HCT116 (cell line): ENCODE measurements around the gene FAM3B. TPM values are rescaled to one million over a fixed set of nuclear protein-coding genes. Genes with fewer than 3 reads are reported as not detected.

ENCODE experiments used
- ATAC-seq: fragments of 200-7000 bp; cut with Tn5 transposase; 2 replicates; pipeline ENCODE4 v1.9.1; 2020; ENCODE audit warnings: mild to moderate bottlenecking, moderate library complexity
- BruUV-seq: library from RNA; stranded (reverse); fragments of 400-500 nt; replicated peaks from 2 replicates; lab custom pipeline; 2021; lab: Mats Ljungman, UMichigan
- CTCF ChIA-PET: fragments of 300-600 bp; sonication (Branson Sonifier 250); formaldehyde crosslinking; loops from one replicate; lab custom pipeline; 2021; ENCODE audit warnings: antibody characterized with exemption; lab: Charles Lee
- POLR2A ChIA-PET: fragments of 300-600, 350-600 bp; sonication (Branson Sonifier 250); formaldehyde crosslinking; loops from one replicate; lab custom pipeline; 2021; ENCODE audit warnings: antibody characterized with exemption; lab: Charles Lee
- RAD21 ChIA-PET, 2 experiments: fragments of 300-600 bp; sonication (Branson Sonifier 250); formaldehyde crosslinking; loops; one replicate each; lab custom pipeline; 2023; ENCODE audit warnings: low total read pairs in 2 of 2; ENCODE audit not compliant: uncharacterized antibody in 2 of 2, unreplicated experiment in 2 of 2, low non-redundant PET in 1 of 2; lab: Charles Lee
- DNase-seq: peaks from one replicate; pipeline ENCODE4 v3.0.0-alpha.2; 2010; ENCODE audit warnings: low read depth, low spot score
- H2AFZ ChIP-seq: fragments of 200-600 bp; shearing (Covaris generic), sonication (generic); 2 replicates; pipeline ENCODE4 v1.6.1; 2017; ENCODE audit warnings: low read depth, mixed run types, mixed read lengths, antibody characterized with exemption, low read length; ENCODE audit not compliant: poor library complexity, severe bottlenecking
- H3K27ac ChIP-seq: 2 replicates; pipeline ENCODE4 v1.5.1; 2012; ENCODE audit warnings: low read depth, low read length
- H3K27me3 ChIP-seq: fragments of 200-600 bp; sonication (generic); 2 replicates; pipeline ENCODE4 v1.6.1; 2016; ENCODE audit warnings: mixed run types, low read length, mixed read lengths; ENCODE audit not compliant: insufficient read depth
- H3K36me3 ChIP-seq, 2 experiments: fragments of 200-500 bp in 1 of 2; fragments of 200-600 bp in 1 of 2; sonication (Bioruptor generic) in 1 of 2; sonication (generic) in 1 of 2; 2 replicates each; pipeline versions ENCODE4 v1.5.1 to v1.6.1; 2014 to 2016; ENCODE audit warnings: low read length in 2 of 2, inconsistent platforms in 1 of 2, mixed read lengths in 1 of 2, mixed run types in 1 of 2; ENCODE audit not compliant: insufficient read depth in 2 of 2, control insufficient read depth in 1 of 2
- H3K4me1 ChIP-seq, 2 experiments: fragments of 200-600 bp in 1 of 2; sonication (generic) in 1 of 2; 2 replicates each; pipeline versions ENCODE4 v1.5.1 to v1.6.1; 2012 to 2017; ENCODE audit warnings: low read length in 2 of 2, inconsistent platforms in 1 of 2, mild to moderate bottlenecking in 1 of 2, mixed read lengths in 1 of 2, mixed run types in 1 of 2, moderate library complexity in 1 of 2; ENCODE audit not compliant: insufficient read depth in 2 of 2, control insufficient read depth in 1 of 2
- H3K4me2 ChIP-seq: fragments of 200-600 bp; sonication (generic); 2 replicates; pipeline ENCODE4 v1.6.1; 2017; ENCODE audit warnings: mixed run types, low read length, mixed read lengths
- H3K4me3 ChIP-seq, 2 experiments: fragments of 200-600 bp in 1 of 2; sonication (generic) in 1 of 2; replicated peaks in 1 of 2; 2 replicates each; pipeline ENCODE4 v1.5.1; 2011 to 2016; ENCODE audit warnings: low read length in 2 of 2, control low read depth in 1 of 2, low read depth in 1 of 2, mild to moderate bottlenecking in 1 of 2, mixed read lengths in 1 of 2, mixed run types in 1 of 2
- H3K79me2 ChIP-seq: fragments of 200-600 bp; sonication (generic); 2 replicates; pipeline ENCODE4 v1.6.1; 2017; ENCODE audit warnings: mild to moderate bottlenecking, mixed run types, low read length, moderate library complexity, mixed read lengths; ENCODE audit not compliant: insufficient read depth
- H3K9ac ChIP-seq: fragments of 200-600 bp; sonication (generic); 2 replicates; pipeline ENCODE4 v1.6.1; 2016; ENCODE audit warnings: low read length, mixed read lengths
- H3K9me2 ChIP-seq: fragments of 200-600 bp; sonication (generic), shearing (Covaris generic); 2 replicates; pipeline ENCODE4 v1.6.1; 2017; ENCODE audit warnings: mixed run types, mild to moderate bottlenecking, moderate library complexity; ENCODE audit not compliant: insufficient read depth
- H3K9me3 ChIP-seq, 2 experiments: fragments of 200-500 bp in 1 of 2; fragments of 200-600 bp in 1 of 2; sonication (Bioruptor generic) in 1 of 2; sonication (generic) in 1 of 2; 2 replicates each; pipeline ENCODE4 v1.6.1; 2014 to 2017; ENCODE audit warnings: low read length in 2 of 2, mixed read lengths in 2 of 2, inconsistent platforms in 1 of 2, low read depth in 1 of 2, mild to moderate bottlenecking in 1 of 2, mixed run types in 1 of 2, moderate library complexity in 1 of 2; ENCODE audit not compliant: control insufficient read depth in 1 of 2, insufficient read depth in 1 of 2
- H4K20me1 ChIP-seq: fragments of 200-600 bp; sonication (generic), shearing (Covaris generic); 2 replicates; pipeline ENCODE4 v1.6.1; 2017; ENCODE audit warnings: mixed run types, mild to moderate bottlenecking, moderate library complexity; ENCODE audit not compliant: insufficient read depth
- CBX3 ChIP-seq: IDR thresholded peaks from 2 replicates; pipeline ENCODE4 v1.6.1; 2012; ENCODE audit warnings: low read depth
- ELF1 ChIP-seq: IDR thresholded peaks from 2 replicates; pipeline ENCODE4 v1.6.1; 2012; ENCODE audit warnings: low read depth, borderline replicate concordance
- EZH2 ChIP-seq: fragments of 200-600 bp; sonication (generic); IDR thresholded peaks from 2 replicates; pipeline ENCODE4 v1.6.1; 2017; ENCODE audit warnings: antibody characterized with exemption, mixed run types
- FOSL1 ChIP-seq: IDR thresholded peaks from 2 replicates; pipeline ENCODE4 v1.6.1; 2012; ENCODE audit warnings: low read depth
- JUND ChIP-seq: IDR thresholded peaks from 2 replicates; pipeline ENCODE4 v1.6.1; 2012
- POLR2A ChIP-seq: IDR thresholded peaks from 2 replicates; pipeline ENCODE4 v1.7.0; 2011; ENCODE audit warnings: borderline replicate concordance; ENCODE audit not compliant: insufficient read depth, insufficient read length; ENCODE audit errors: extremely low read depth
- POLR2AphosphoS5 ChIP-seq: IDR thresholded peaks from 2 replicates; pipeline ENCODE4 v1.6.1; 2011; ENCODE audit warnings: mild to moderate bottlenecking, low read depth, low read length, moderate library complexity
- RAD21 ChIP-seq: IDR thresholded peaks from 2 replicates; pipeline ENCODE4 v1.6.1; 2012; ENCODE audit warnings: low read depth, mild to moderate bottlenecking
- SP1 ChIP-seq: IDR thresholded peaks from 2 replicates; pipeline ENCODE4 v1.6.1; 2012; ENCODE audit warnings: low read depth
- TCF7L2 ChIP-seq: IDR thresholded peaks from 2 replicates; pipeline ENCODE4 v1.7.0; 2011; ENCODE audit warnings: borderline replicate concordance, inconsistent platforms; ENCODE audit not compliant: insufficient read depth, insufficient read length; ENCODE audit errors: extremely low read depth
- ZFX ChIP-seq: fragments of 450-650 bp; IDR thresholded peaks from 2 replicates; pipeline ENCODE4 v1.6.1; 2017
- ZNF274 ChIP-seq: fragments of 200-500 bp; sonication (Bioruptor generic); IDR thresholded peaks from 2 replicates; pipeline ENCODE4 v1.6.1; 2014; ENCODE audit warnings: mild to moderate bottlenecking, low read depth, low read length, inconsistent platforms
- intact Hi-C: fragments of 100-400 bp; cut with micrococcal nuclease; formaldehyde crosslinking; loops from 2 replicates; pipeline ENCODE4 v1.10.0; 2022
- total RNA-seq: library from RNA; stranded (reverse); gene quantifications from one replicate; pipeline ENCODE4 v1.2.1, GENCODE V29; 2021; ENCODE audit not compliant: unreplicated experiment
- TF ChIP-seq, protein P1 (sequence below): IDR thresholded peaks from 2 replicates; pipeline ENCODE4 v1.6.1; 2012
- TF ChIP-seq, protein P2 (sequence below): IDR thresholded peaks from 2 replicates; pipeline ENCODE4 v1.6.1; 2011; ENCODE audit warnings: mild to moderate bottlenecking, low read length, moderate library complexity; ENCODE audit not compliant: insufficient replicate concordance; ENCODE audit errors: extremely low read depth
- TF ChIP-seq, protein P3 (sequence below): IDR thresholded peaks from 2 replicates; pipeline ENCODE4 v1.6.1; 2012

Gene FAM3B
- total RNA-seq, 1 experiment from 2014 or later, result not detected

DNA sequence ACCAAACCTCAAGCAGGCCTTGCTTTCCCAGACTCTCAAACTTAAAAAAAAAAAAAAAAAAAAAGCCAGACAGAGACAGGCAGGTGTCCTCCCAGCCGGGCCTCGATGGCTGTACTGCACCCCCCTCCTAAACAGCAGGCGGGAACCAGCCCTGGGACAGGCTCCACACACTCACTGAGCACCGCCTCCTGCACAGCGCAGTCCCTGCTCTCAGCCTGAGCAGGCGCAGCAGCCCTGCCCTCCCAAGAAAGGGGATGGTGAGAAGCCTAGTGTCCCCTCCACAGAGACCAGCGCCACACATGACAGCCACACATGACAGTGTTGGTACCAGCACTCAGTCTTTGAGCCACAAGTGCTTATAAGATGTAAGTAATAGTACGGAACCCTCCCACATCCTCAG is 57.2 kb downstream of the FAM3B start:
- RAD21 ChIA-PET, result interaction anchor here in 1 of 2 experiments (0.7 kb wide), 1 partner anchor 90 kb away, joined by 3 read pairs; no protein-coding TSS in a partner anchor
- CTCF ChIA-PET, result no interaction called here
- BruUV-seq, result no TSS peak

More for the DNA sequence above, 57.2 kb downstream of the FAM3B start:
- Histone ChIP-seq H3K36me3 (no peaks in the 10 kb centered on the region), H3K4me3 (no peak overlapping the region), H4K20me1 (no peaks in the 10 kb centered on the region), H3K79me2 (no peaks in the 10 kb centered on the region), H3K27ac (no peak overlapping the region), H3K9me2 (no peaks in the 10 kb centered on the region), H3K9ac (no peak overlapping the region), H3K4me2 (no peak overlapping the region), H3K9me3 (no peaks in the 10 kb centered on the region), H3K27me3 (no peaks in the 10 kb centered on the region), H2AFZ (no peak overlapping the region), H3K4me1 (no peaks in the 10 kb centered on the region)
- POLR2A ChIA-PET, result no interaction called here
- ATAC-seq, result no peak
- TF ChIP-seq, protein P1, sequence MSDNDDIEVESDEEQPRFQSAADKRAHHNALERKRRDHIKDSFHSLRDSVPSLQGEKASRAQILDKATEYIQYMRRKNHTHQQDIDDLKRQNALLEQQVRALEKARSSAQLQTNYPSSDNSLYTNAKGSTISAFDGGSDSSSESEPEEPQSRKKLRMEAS, result no peak
- no peak for TF ChIP-seq SP1
- no peak for TF ChIP-seq FOSL1
- no peak for TF ChIP-seq ZNF274
- TF ChIP-seq TCF7L2, result no peak
- no peak for TF ChIP-seq ZFX
- TF ChIP-seq JUND, result no peak
- TF ChIP-seq POLR2AphosphoS5, result no peak
- TF ChIP-seq RAD21, result no peak
- TF ChIP-seq POLR2A, result no peak
- TF ChIP-seq, protein P2, sequence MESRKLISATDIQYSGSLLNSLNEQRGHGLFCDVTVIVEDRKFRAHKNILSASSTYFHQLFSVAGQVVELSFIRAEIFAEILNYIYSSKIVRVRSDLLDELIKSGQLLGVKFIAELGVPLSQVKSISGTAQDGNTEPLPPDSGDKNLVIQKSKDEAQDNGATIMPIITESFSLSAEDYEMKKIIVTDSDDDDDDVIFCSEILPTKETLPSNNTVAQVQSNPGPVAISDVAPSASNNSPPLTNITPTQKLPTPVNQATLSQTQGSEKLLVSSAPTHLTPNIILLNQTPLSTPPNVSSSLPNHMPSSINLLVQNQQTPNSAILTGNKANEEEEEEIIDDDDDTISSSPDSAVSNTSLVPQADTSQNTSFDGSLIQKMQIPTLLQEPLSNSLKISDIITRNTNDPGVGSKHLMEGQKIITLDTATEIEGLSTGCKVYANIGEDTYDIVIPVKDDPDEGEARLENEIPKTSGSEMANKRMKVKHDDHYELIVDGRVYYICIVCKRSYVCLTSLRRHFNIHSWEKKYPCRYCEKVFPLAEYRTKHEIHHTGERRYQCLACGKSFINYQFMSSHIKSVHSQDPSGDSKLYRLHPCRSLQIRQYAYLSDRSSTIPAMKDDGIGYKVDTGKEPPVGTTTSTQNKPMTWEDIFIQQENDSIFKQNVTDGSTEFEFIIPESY, result no peak
- TF ChIP-seq, protein P3, sequence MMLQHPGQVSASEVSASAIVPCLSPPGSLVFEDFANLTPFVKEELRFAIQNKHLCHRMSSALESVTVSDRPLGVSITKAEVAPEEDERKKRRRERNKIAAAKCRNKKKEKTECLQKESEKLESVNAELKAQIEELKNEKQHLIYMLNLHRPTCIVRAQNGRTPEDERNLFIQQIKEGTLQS, result no peak
- TF ChIP-seq CBX3, result no peak
- TF ChIP-seq EZH2, result no peak
- no peak for TF ChIP-seq ELF1
- DNase-seq, result no peak
- intact Hi-C loops, result no loop called here
